A673 (cell line): ENCODE results near the gene JUP.
"Not testable (repeated sequence)": the region's sequence is repeated elsewhere in the genome, so short reads cannot be mapped to it uniquely, and the experiment has no call there.

Experiments
- EZH2 ChIP-seq: fragments of 200-600 bp; sonication (generic); IDR thresholded peaks from 2 replicates; pipeline ENCODE4 v1.6.1; 2017; ENCODE audit warnings: borderline replicate concordance, low read depth, mild to moderate bottlenecking, mixed read lengths, antibody characterized with exemption, low read length; ENCODE audit not compliant: poor library complexity, severe bottlenecking
- TF ChIP-seq, protein P1 (sequence below): fragments of 300-800, 200-600 bp; sonication (generic); conservative IDR thresholded peaks from 2 replicates; pipeline ENCODE4 v1.5.1; 2017; ENCODE audit warnings: low read depth, mild to moderate bottlenecking, antibody characterized with exemption, low read length, moderate library complexity, mixed read lengths

- TF ChIP-seq, protein P1, sequence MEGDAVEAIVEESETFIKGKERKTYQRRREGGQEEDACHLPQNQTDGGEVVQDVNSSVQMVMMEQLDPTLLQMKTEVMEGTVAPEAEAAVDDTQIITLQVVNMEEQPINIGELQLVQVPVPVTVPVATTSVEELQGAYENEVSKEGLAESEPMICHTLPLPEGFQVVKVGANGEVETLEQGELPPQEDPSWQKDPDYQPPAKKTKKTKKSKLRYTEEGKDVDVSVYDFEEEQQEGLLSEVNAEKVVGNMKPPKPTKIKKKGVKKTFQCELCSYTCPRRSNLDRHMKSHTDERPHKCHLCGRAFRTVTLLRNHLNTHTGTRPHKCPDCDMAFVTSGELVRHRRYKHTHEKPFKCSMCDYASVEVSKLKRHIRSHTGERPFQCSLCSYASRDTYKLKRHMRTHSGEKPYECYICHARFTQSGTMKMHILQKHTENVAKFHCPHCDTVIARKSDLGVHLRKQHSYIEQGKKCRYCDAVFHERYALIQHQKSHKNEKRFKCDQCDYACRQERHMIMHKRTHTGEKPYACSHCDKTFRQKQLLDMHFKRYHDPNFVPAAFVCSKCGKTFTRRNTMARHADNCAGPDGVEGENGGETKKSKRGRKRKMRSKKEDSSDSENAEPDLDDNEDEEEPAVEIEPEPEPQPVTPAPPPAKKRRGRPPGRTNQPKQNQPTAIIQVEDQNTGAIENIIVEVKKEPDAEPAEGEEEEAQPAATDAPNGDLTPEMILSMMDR = not testable (repeated sequence)
- not testable (repeated sequence) for TF ChIP-seq EZH2
Observed at GRCh38 chr17:41829961-41830360, 43.5 kb upstream of the JUP start.
